Activated CD4-positive, alpha-beta T cell treated with anti-CD3 and anti-CD28 coated beads, Interleukin-2, amount 10 ng/mL, durations not matched to agents 7 days and 5 days (primary cell): ENCODE data around the gene KRT28. TPM values are rescaled to one million over a fixed set of nuclear protein-coding genes. Genes with fewer than 3 reads are reported as not detected.

Experiments used
- CTCF ChIA-PET: fragments of 350-600 bp; sonication (Branson Sonifier 250); formaldehyde crosslinking; loops from one replicate; lab custom pipeline; 2021; ENCODE audit warnings: antibody characterized with exemption; lab: Charles Lee
- POLR2A ChIA-PET: fragments of 350-600 bp; sonication (Branson Sonifier 250); formaldehyde crosslinking; loops from one replicate; lab custom pipeline; 2021; ENCODE audit warnings: antibody characterized with exemption; lab: Charles Lee
- DNase-seq: peaks from one replicate; pipeline ENCODE4 v3.0.0-alpha.2; 2020
- H3K27ac Mint-ChIP-seq: one replicate; pipeline ENCODE4 v1.8.0; 2021; ENCODE audit warnings: mild to moderate bottlenecking, moderate library complexity, mixed read lengths
- H3K27me3 Mint-ChIP-seq: one replicate; pipeline ENCODE4 v1.8.0; 2021; ENCODE audit warnings: mixed read lengths
- H3K36me3 Mint-ChIP-seq: one replicate; pipeline ENCODE4 v1.8.0; 2021; ENCODE audit warnings: low read depth, mixed read lengths
- H3K4me1 Mint-ChIP-seq: one replicate; pipeline ENCODE4 v1.8.0; 2021; ENCODE audit warnings: mixed read lengths
- H3K4me3 Mint-ChIP-seq: one replicate; pipeline ENCODE4 v1.8.0; 2021; ENCODE audit warnings: mild to moderate bottlenecking, moderate library complexity, mixed read lengths
- H3K9me3 Mint-ChIP-seq: one replicate; pipeline ENCODE4 v1.8.0; 2021; ENCODE audit warnings: mixed read lengths
- total RNA-seq, 2 experiments: library from RNA; stranded (reverse); gene quantifications; one replicate each; pipeline ENCODE4 v1.2.3, GENCODE V29; 2021

Gene KRT28
- total RNA-seq, 2 experiments from 2014 or later = not detected

GRCh38 chr17:40827746-40828453 is 28.1 kb upstream of the KRT28 start:
- Mint-ChIP-seq H3K36me3 (no peaks in the 10 kb centered on the region), H3K9me3 (no peaks in the 10 kb centered on the region), H3K4me1 (peaks cover 27% of the 10 kb centered on the region), H3K27ac (no peak overlapping the region), H3K4me3 (no peak overlapping the region), H3K27me3 (no peaks in the 10 kb centered on the region)
- ChIA-PET CTCF (interaction anchor here (0.5 to 1.2 kb wide), 4 partner anchors 9 to 742 kb away, joined by 3 to 6 read pairs (median 3); no protein-coding TSS in a partner anchor), POLR2A (no interaction called here)
- DNase-seq = peak; percentile 10

GRCh38 chr17:40825599-40825998 is 25.8 kb upstream of the KRT28 start:
- CTCF ChIA-PET = no interaction called here

GRCh38 chr17:40824015-40824832 is 24.5 kb upstream of the KRT28 start:
- DNase-seq = no peak
- H3K27ac Mint-ChIP-seq = no peak overlapping the region
- H3K4me1 Mint-ChIP-seq = peaks cover 42% of the 10 kb centered on the region
- no peaks in the 10 kb centered on the region for H3K27me3 Mint-ChIP-seq
- ChIA-PET POLR2A (no interaction called here), CTCF (interaction anchor here (0.8 kb wide), 1 partner anchor 9 kb away, joined by 3 read pairs; no protein-coding TSS in a partner anchor)
- H3K36me3 Mint-ChIP-seq = peaks cover 16% of the 10 kb centered on the region
- H3K9me3 Mint-ChIP-seq = peaks cover 5% of the 10 kb centered on the region
- no peak overlapping the region for H3K4me3 Mint-ChIP-seq

More at GRCh38 chr17:40825599-40825998, 25.8 kb upstream of the KRT28 start:
- no peak for DNase-seq
- Mint-ChIP-seq H3K9me3 (no peaks in the 10 kb centered on the region), H3K27ac (no peak overlapping the region), H3K27me3 (no peaks in the 10 kb centered on the region), H3K4me1 (peaks cover 30% of the 10 kb centered on the region), H3K36me3 (peaks cover 4% of the 10 kb centered on the region), H3K4me3 (no peak overlapping the region)
- POLR2A ChIA-PET = no interaction called here

GRCh38 chr17:40822132-40822812 is 22.5 kb upstream of the KRT28 start, which contains the start of gene KRT10:
Gene KRT10 (minus strand): TSS chr17:40822614. CDS start chr17:40822585, 29 bp downstream.
- H3K4me1 Mint-ChIP-seq = peaks cover 41% of the 10 kb centered on the region
- H3K4me3 Mint-ChIP-seq = no peak within 1 kb of the TSS
- H3K27ac Mint-ChIP-seq = no peak within 1 kb of the TSS
- H3K9me3 Mint-ChIP-seq = peaks cover 5% of the 10 kb centered on the region
- ChIA-PET CTCF (no interaction called here), POLR2A (no interaction called here)
- H3K27me3 Mint-ChIP-seq = no peaks in the 10 kb centered on the region
- peaks cover 33% of the 10 kb centered on the region for H3K36me3 Mint-ChIP-seq
- DNase-seq = no peak

GRCh38 chr17:40821536-40821935 is 21.8 kb upstream of the KRT28 start:
- POLR2A ChIA-PET = no interaction called here
- no peak overlapping the region for H3K4me3 Mint-ChIP-seq

GRCh38 chr17:40820228-40820838 is 20.6 kb upstream of the KRT28 start:
- CTCF ChIA-PET = no interaction called here

More at GRCh38 chr17:40821536-40821935, 21.8 kb upstream of the KRT28 start:
- Mint-ChIP-seq H3K27me3 (no peaks in the 10 kb centered on the region), H3K36me3 (peaks cover 40% of the 10 kb centered on the region), H3K9me3 (peaks cover 5% of the 10 kb centered on the region), H3K4me1 (peaks cover 44% of the 10 kb centered on the region), H3K27ac (no peak overlapping the region)
- CTCF ChIA-PET = no interaction called here
- no peak for DNase-seq

GRCh38 chr17:40819528-40820125 is 19.9 kb upstream of the KRT28 start:
- Mint-ChIP-seq H3K27ac (peak overlapping the region; percentile 75), H3K9me3 (peaks cover 7% of the 10 kb centered on the region), H3K4me3 (peak overlapping the region; percentile 74), H3K36me3 (peaks cover 41% of the 10 kb centered on the region), H3K4me1 (peaks cover 39% of the 10 kb centered on the region), H3K27me3 (no peaks in the 10 kb centered on the region)
- POLR2A ChIA-PET = interaction anchor here (1.2 kb wide), 1 partner anchor 870 kb away, joined by 4 read pairs; no protein-coding TSS in a partner anchor
- DNase-seq = no peak
- CTCF ChIA-PET = no interaction called here

More at GRCh38 chr17:40820228-40820838, 20.6 kb upstream of the KRT28 start:
- POLR2A ChIA-PET = no interaction called here
- Mint-ChIP-seq H3K27me3 (no peaks in the 10 kb centered on the region), H3K36me3 (peaks cover 41% of the 10 kb centered on the region), H3K4me3 (peak overlapping the region; percentile 74), H3K9me3 (peaks cover 5% of the 10 kb centered on the region), H3K4me1 (peaks cover 39% of the 10 kb centered on the region), H3K27ac (peak overlapping the region; percentile 1)
- DNase-seq = no peak

- peak overlapping the region; percentile 97 for H3K27ac Mint-ChIP-seq
- peaks cover 8% of the 10 kb centered on the region for H3K9me3 Mint-ChIP-seq
- peak; percentile 82 for DNase-seq
- ChIA-PET CTCF (interaction anchor here (0.7 to 1.1 kb wide), 6 partner anchors 9 to 847 kb away, joined by 3 to 4 read pairs (median 3); no protein-coding TSS in a partner anchor), POLR2A (interaction anchor here (0.7 to 1.2 kb wide), 4 partner anchors 33 to 871 kb away, joined by 3 to 5 read pairs (median 4); no protein-coding TSS in a partner anchor)
- H3K36me3 Mint-ChIP-seq = peaks cover 41% of the 10 kb centered on the region
- H3K4me1 Mint-ChIP-seq = peaks cover 33% of the 10 kb centered on the region
- peaks cover 5% of the 10 kb centered on the region for H3K27me3 Mint-ChIP-seq
- peak overlapping the region; percentile 85 for H3K4me3 Mint-ChIP-seq
These were observed 19.2 kb upstream of the KRT28 start for GRCh38 chr17:40818733-40819527.

GRCh38 chr17:40818343-40818732 is 18.6 kb upstream of the KRT28 start:
- H3K36me3 Mint-ChIP-seq = peaks cover 41% of the 10 kb centered on the region
- CTCF ChIA-PET = interaction anchor here (0.6 to 1.1 kb wide), 6 partner anchors 9 to 847 kb away, joined by 3 to 4 read pairs (median 3); no protein-coding TSS in a partner anchor
- peak overlapping the region; percentile 85 for H3K4me3 Mint-ChIP-seq
- H3K27ac Mint-ChIP-seq = peak overlapping the region; percentile 97
- no peak for DNase-seq
- peaks cover 9% of the 10 kb centered on the region for H3K27me3 Mint-ChIP-seq
- peaks cover 32% of the 10 kb centered on the region for H3K4me1 Mint-ChIP-seq
- POLR2A ChIA-PET = interaction anchor here (0.7 to 1.2 kb wide), 3 partner anchors 34 to 871 kb away, joined by 3 to 5 read pairs (median 4); no protein-coding TSS in a partner anchor
- H3K9me3 Mint-ChIP-seq = peaks cover 8% of the 10 kb centered on the region

GRCh38 chr17:40817103-40817682 is 17.4 kb upstream of the KRT28 start:
- POLR2A ChIA-PET = no interaction called here
- Mint-ChIP-seq H3K27me3 (peaks cover 16% of the 10 kb centered on the region), H3K36me3 (peaks cover 39% of the 10 kb centered on the region), H3K9me3 (peaks cover 8% of the 10 kb centered on the region), H3K4me3 (peak overlapping the region; percentile 65), H3K4me1 (peaks cover 29% of the 10 kb centered on the region), H3K27ac (peak overlapping the region; percentile 55)
- CTCF ChIA-PET = interaction anchor here (0.6 to 1.2 kb wide), 2 partner anchors 12 to 532 kb away, joined by 3 read pairs; no protein-coding TSS in a partner anchor
- DNase-seq = no peak
